OCI-LY3 (cell line): ENCODE results near the gene SNX24.

Experiments used
- EZH2phosphoT487 ChIP-seq: fragments of 200-600 bp; shearing (Covaris generic); IDR thresholded peaks from 2 replicates; pipeline ENCODE4 v1.6.1; 2018; ENCODE audit warnings: antibody characterized with exemption, mixed run types, low read depth
- TF ChIP-seq, protein P1 (sequence below): fragments of 200-600, 300-600 bp; sonication (generic); IDR thresholded peaks from 2 replicates; pipeline ENCODE4 v1.5.1; 2014; ENCODE audit warnings: antibody characterized with exemption, low read length, low read depth

GRCh38 chr5:122959740-122960445 is 114.5 kb downstream of the SNX24 start:
- TF ChIP-seq, protein P1, sequence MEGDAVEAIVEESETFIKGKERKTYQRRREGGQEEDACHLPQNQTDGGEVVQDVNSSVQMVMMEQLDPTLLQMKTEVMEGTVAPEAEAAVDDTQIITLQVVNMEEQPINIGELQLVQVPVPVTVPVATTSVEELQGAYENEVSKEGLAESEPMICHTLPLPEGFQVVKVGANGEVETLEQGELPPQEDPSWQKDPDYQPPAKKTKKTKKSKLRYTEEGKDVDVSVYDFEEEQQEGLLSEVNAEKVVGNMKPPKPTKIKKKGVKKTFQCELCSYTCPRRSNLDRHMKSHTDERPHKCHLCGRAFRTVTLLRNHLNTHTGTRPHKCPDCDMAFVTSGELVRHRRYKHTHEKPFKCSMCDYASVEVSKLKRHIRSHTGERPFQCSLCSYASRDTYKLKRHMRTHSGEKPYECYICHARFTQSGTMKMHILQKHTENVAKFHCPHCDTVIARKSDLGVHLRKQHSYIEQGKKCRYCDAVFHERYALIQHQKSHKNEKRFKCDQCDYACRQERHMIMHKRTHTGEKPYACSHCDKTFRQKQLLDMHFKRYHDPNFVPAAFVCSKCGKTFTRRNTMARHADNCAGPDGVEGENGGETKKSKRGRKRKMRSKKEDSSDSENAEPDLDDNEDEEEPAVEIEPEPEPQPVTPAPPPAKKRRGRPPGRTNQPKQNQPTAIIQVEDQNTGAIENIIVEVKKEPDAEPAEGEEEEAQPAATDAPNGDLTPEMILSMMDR = no peak
- no peak for TF ChIP-seq EZH2phosphoT487
